Measurements from ENCODE around the gene RAD51B.

- TF ChIP-seq ZNF530 (tag by site-specific recombination; IDR thresholded peaks at IDR 0.05; ENCODE audit: low read depth): no peak
- TF ChIP-seq, protein P1, sequence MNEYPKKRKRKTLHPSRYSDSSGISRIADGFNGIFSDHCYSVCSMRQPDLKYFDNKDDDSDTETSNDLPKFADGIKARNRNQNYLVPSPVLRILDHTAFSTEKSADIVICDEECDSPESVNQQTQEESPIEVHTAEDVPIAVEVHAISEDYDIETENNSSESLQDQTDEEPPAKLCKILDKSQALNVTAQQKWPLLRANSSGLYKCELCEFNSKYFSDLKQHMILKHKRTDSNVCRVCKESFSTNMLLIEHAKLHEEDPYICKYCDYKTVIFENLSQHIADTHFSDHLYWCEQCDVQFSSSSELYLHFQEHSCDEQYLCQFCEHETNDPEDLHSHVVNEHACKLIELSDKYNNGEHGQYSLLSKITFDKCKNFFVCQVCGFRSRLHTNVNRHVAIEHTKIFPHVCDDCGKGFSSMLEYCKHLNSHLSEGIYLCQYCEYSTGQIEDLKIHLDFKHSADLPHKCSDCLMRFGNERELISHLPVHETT (tag by site-specific recombination; IDR thresholded peaks at IDR 0.05): no peak
- TF ChIP-seq, protein P2, sequence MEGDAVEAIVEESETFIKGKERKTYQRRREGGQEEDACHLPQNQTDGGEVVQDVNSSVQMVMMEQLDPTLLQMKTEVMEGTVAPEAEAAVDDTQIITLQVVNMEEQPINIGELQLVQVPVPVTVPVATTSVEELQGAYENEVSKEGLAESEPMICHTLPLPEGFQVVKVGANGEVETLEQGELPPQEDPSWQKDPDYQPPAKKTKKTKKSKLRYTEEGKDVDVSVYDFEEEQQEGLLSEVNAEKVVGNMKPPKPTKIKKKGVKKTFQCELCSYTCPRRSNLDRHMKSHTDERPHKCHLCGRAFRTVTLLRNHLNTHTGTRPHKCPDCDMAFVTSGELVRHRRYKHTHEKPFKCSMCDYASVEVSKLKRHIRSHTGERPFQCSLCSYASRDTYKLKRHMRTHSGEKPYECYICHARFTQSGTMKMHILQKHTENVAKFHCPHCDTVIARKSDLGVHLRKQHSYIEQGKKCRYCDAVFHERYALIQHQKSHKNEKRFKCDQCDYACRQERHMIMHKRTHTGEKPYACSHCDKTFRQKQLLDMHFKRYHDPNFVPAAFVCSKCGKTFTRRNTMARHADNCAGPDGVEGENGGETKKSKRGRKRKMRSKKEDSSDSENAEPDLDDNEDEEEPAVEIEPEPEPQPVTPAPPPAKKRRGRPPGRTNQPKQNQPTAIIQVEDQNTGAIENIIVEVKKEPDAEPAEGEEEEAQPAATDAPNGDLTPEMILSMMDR (tag by site-specific recombination; IDR thresholded peaks at IDR 0.05): no peak
- no peak for TF ChIP-seq BCL11A (tag by site-specific recombination; IDR thresholded peaks at IDR 0.05; ENCODE audit: low read depth)
- TF ChIP-seq TRIM28 (IDR thresholded peaks at IDR 0.05; ENCODE audit: borderline replicate concordance, low read length): peak; percentile 30; the same call in 1 of the 2 replicates
- no peak for TF ChIP-seq ZBTB21 (tag by site-specific recombination; IDR thresholded peaks at IDR 0.05)
- TF ChIP-seq ZNF274 (IDR thresholded peaks at IDR 0.05; ENCODE audit: low read length): no peak
- no peak for TF ChIP-seq ZNF274 (tag by site-specific recombination; IDR thresholded peaks at IDR 0.05; ENCODE audit: borderline replicate concordance)
- TF ChIP-seq, protein P3, sequence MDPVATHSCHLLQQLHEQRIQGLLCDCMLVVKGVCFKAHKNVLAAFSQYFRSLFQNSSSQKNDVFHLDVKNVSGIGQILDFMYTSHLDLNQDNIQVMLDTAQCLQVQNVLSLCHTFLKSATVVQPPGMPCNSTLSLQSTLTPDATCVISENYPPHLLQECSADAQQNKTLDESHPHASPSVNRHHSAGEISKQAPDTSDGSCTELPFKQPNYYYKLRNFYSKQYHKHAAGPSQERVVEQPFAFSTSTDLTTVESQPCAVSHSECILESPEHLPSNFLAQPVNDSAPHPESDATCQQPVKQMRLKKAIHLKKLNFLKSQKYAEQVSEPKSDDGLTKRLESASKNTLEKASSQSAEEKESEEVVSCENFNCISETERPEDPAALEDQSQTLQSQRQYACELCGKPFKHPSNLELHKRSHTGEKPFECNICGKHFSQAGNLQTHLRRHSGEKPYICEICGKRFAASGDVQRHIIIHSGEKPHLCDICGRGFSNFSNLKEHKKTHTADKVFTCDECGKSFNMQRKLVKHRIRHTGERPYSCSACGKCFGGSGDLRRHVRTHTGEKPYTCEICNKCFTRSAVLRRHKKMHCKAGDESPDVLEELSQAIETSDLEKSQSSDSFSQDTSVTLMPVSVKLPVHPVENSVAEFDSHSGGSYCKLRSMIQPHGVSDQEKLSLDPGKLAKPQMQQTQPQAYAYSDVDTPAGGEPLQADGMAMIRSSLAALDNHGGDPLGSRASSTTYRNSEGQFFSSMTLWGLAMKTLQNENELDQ (tag by site-specific recombination; IDR thresholded peaks at IDR 0.05; ENCODE audit: low read depth): no peak
- no peak for TF ChIP-seq ZNF26 (tag by site-specific recombination; IDR thresholded peaks at IDR 0.05)
- TF ChIP-seq, protein P4, sequence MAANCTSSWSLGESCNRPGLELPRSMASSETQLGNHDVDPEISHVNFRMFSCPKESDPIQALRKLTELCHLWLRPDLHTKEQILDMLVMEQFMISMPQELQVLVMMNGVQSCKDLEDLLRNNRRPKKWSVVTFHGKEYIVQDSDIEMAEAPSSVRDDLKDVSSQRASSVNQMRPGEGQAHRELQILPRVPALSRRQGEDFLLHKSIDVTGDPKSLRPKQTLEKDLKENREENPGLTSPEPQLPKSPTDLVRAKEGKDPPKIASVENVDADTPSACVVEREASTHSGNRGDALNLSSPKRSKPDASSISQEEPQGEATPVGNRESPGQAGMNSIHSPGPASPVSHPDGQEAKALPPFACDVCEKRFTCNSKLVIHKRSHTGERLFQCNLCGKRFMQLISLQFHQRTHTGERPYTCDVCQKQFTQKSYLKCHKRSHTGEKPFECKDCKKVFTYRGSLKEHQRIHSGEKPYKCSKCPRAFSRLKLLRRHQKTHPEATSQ (tag by site-specific recombination; IDR thresholded peaks at IDR 0.05): no peak
Observed at GRCh38 chr14:68148276-68148675, 328.7 kb downstream of the RAD51B start.

Data from HEK293 (cell line).